ENCODE data around the gene NAXE. TPM values are rescaled to one million over a fixed set of nuclear protein-coding genes. Genes with fewer than 3 reads are reported as not detected.

Gene NAXE
- total RNA-seq, 1 donor from 2014 or later = 62.2 TPM

- H3K36me3 ChIP-seq = peaks cover 28% of the 10 kb centered on the region
- intact Hi-C loops (cut with DNase I) = no loop called here
- no peaks in the 10 kb centered on the region for H3K27me3 ChIP-seq (ENCODE audit: low read depth)
- no peaks in the 10 kb centered on the region for H3K9me3 ChIP-seq
- TF ChIP-seq CTCF (IDR thresholded peaks at IDR 0.05) = no peak
- peak overlapping the region; percentile 85 for H3K4me3 ChIP-seq
- DNase-seq (no peak), ATAC-seq (no peak)
- H3K4me1 ChIP-seq = peaks cover 18% of the 10 kb centered on the region
- H3K27ac ChIP-seq = peak overlapping the region; percentile 83
These were observed 470 bp upstream of the NAXE start for GRCh38 chr1:156591181-156591431.

- intact Hi-C loops (cut with DNase I) = no loop called here
- ATAC-seq = no peak
- TF ChIP-seq CTCF (IDR thresholded peaks at IDR 0.05) = no peak
- Histone ChIP-seq H3K36me3 (peaks cover 40% of the 10 kb centered on the region), H3K27ac (peak overlapping the region; percentile 83), H3K4me3 (peak overlapping the region; percentile 85), H3K9me3 (no peaks in the 10 kb centered on the region), H3K27me3 (ENCODE audit: low read depth) (no peaks in the 10 kb centered on the region), H3K4me1 (peaks cover 18% of the 10 kb centered on the region)
- DNase-seq = no peak
These were observed 758 bp downstream of the NAXE start for GRCh38 chr1:156592158-156592909.

- no peak overlapping the region for H3K27ac ChIP-seq
- intact Hi-C loops (cut with DNase I) = no loop called here
- no peaks in the 10 kb centered on the region for H3K9me3 ChIP-seq
- no peaks in the 10 kb centered on the region for H3K27me3 ChIP-seq (ENCODE audit: low read depth)
- H3K4me1 ChIP-seq = peaks cover 18% of the 10 kb centered on the region
- TF ChIP-seq CTCF (IDR thresholded peaks at IDR 0.05) = no peak
- no peak overlapping the region for H3K4me3 ChIP-seq
- peaks cover 47% of the 10 kb centered on the region for H3K36me3 ChIP-seq
- ATAC-seq = no peak
- DNase-seq = no peak
These were observed 1.5 kb downstream of the NAXE start for GRCh38 chr1:156592910-156593660.

- Histone ChIP-seq H3K27me3 (ENCODE audit: low read depth) (no peaks in the 10 kb centered on the region), H3K36me3 (peaks cover 53% of the 10 kb centered on the region), H3K27ac (no peak overlapping the region), H3K9me3 (no peaks in the 10 kb centered on the region), H3K4me1 (peaks cover 18% of the 10 kb centered on the region), H3K4me3 (no peak overlapping the region)
- intact Hi-C loops (cut with DNase I) = no loop called here
- DNase-seq (no peak), ATAC-seq (no peak)
- no peak for TF ChIP-seq CTCF (IDR thresholded peaks at IDR 0.05)
These were observed 2.0 kb downstream of the NAXE start for GRCh38 chr1:156593661-156593989.

GRCh38 chr1:156594190-156594589 lies 2.6 kb downstream of the NAXE start:
- H3K4me1 ChIP-seq = peaks cover 18% of the 10 kb centered on the region
- no peaks in the 10 kb centered on the region for H3K27me3 ChIP-seq (ENCODE audit: low read depth)
- intact Hi-C loops (cut with DNase I) = no loop called here
- TF ChIP-seq CTCF (IDR thresholded peaks at IDR 0.05) = no peak
- peaks cover 57% of the 10 kb centered on the region for H3K36me3 ChIP-seq
- H3K4me3 ChIP-seq = no peak overlapping the region
- no peak for DNase-seq
- no peaks in the 10 kb centered on the region for H3K9me3 ChIP-seq
- ATAC-seq = no peak
- H3K27ac ChIP-seq = no peak overlapping the region

Data from lower lobe of right lung (tissue), 2 donors.